A673 (cell line): ENCODE measurements around the gene RIMS4.

Experiments used
- EZH2 ChIP-seq: fragments of 200-600 bp; sonication (generic); IDR thresholded peaks from 2 replicates; pipeline ENCODE4 v1.6.1; 2017; ENCODE audit warnings: borderline replicate concordance, low read depth, mild to moderate bottlenecking, mixed read lengths, antibody characterized with exemption, low read length; ENCODE audit not compliant: poor library complexity, severe bottlenecking
- TF ChIP-seq, protein P1 (sequence below): fragments of 300-800, 200-600 bp; sonication (generic); conservative IDR thresholded peaks from 2 replicates; pipeline ENCODE4 v1.5.1; 2017; ENCODE audit warnings: low read depth, mild to moderate bottlenecking, antibody characterized with exemption, low read length, moderate library complexity, mixed read lengths

DNA sequence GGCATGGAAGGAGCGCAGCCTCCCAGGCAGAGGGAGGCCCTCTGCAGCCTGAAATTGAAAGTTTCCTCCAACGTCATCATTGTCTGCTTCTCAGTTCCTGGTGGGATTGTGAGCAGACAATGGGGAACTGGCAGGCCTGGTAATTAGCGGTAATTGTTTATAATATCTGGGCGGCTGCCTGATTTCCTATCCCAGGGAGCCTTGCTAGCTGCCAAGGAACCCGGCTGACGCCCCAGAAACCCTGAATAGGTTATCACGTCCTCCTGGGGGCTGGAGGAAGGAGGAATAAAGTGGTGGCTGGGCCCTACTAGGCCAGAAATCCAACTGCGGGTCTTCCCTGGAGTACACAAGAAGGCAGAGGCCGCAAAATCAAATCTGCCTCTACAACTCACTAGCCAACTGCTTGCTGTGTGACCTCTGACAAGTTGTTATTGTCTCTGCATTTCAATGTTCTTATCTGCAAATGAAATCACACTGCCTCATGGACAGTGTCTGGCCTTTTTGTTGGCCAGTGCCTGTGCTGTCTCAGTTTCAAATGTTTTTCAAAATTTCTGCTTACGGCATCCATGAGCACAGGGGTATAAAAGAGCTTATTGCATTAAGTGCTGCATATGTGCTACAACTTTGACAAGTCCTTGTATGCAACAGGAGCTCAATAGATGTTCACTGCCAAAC lies 47.7 kb downstream of the RIMS4 start:
- TF ChIP-seq, protein P1, sequence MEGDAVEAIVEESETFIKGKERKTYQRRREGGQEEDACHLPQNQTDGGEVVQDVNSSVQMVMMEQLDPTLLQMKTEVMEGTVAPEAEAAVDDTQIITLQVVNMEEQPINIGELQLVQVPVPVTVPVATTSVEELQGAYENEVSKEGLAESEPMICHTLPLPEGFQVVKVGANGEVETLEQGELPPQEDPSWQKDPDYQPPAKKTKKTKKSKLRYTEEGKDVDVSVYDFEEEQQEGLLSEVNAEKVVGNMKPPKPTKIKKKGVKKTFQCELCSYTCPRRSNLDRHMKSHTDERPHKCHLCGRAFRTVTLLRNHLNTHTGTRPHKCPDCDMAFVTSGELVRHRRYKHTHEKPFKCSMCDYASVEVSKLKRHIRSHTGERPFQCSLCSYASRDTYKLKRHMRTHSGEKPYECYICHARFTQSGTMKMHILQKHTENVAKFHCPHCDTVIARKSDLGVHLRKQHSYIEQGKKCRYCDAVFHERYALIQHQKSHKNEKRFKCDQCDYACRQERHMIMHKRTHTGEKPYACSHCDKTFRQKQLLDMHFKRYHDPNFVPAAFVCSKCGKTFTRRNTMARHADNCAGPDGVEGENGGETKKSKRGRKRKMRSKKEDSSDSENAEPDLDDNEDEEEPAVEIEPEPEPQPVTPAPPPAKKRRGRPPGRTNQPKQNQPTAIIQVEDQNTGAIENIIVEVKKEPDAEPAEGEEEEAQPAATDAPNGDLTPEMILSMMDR: no peak
- no peak for TF ChIP-seq EZH2
